ENCODE measurements around the gene FRRS1. TPM values are rescaled to one million over a fixed set of nuclear protein-coding genes. Genes with fewer than 3 reads are reported as not detected.

FRRS1 gene
- polyA plus RNA-seq, 2 of the 4 experiments (the other 2 are of a cell fraction), result 2.4 to 4.9 TPM

DNA sequence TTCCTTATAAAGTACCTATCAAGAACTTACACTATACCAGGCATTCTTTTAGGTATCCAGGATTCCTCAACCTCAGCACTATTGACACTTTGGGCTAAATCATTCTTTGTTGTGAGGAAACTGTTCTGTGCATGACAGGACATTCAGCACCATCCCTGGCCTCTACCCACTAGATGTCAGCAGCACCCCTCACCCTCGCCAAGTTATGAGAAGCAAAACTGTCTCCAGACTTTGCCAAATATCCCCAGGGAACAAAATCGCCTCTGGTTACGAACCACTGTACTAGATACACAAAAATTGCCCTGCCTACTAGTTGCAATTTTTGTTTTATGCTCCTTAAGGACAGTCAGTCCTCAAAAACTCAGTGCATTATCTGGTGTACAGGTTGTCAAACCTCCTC is 84.9 kb downstream of the FRRS1 start:
- no peak overlapping the region for H3K4me3 ChIP-seq
- ChIA-PET CTCF (no interaction called here), POLR2A (no interaction called here)
- ATAC-seq (peak in 1 of 2 experiments; percentile 60; a peak in 3 of 6 replicates), DNase-seq (ENCODE audit: low read depth in 1 of 2, low spot score in 1 of 2) (no peak), FAIRE-seq (no peak)
- TF ChIP-seq RNF2 (IDR thresholded peaks at IDR 0.05; ENCODE audit: borderline replicate concordance, low read depth) (no peak), POLR2AphosphoS2 (conservative IDR thresholded peaks at IDR 0.05; ENCODE audit: low read length) (no peak), RAD21 (conservative IDR thresholded peaks at IDR 0.05 in 1 of 2, IDR thresholded peaks at IDR 0.05 in 1 of 2) (0 out of 5 replicates have a peak, but pooled peaks of 1 of the 2 experiments have one; percentile 5), EP300 (IDR thresholded peaks at IDR 0.05) (no peak), EHF (CRISPR knock-in tag; IDR thresholded peaks at IDR 0.05) (no peak)
- TF ChIP-seq, protein P1, sequence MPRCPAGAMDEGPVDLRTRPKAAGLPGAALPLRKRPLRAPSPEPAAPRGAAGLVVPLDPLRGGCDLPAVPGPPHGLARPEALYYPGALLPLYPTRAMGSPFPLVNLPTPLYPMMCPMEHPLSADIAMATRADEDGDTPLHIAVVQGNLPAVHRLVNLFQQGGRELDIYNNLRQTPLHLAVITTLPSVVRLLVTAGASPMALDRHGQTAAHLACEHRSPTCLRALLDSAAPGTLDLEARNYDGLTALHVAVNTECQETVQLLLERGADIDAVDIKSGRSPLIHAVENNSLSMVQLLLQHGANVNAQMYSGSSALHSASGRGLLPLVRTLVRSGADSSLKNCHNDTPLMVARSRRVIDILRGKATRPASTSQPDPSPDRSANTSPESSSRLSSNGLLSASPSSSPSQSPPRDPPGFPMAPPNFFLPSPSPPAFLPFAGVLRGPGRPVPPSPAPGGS (IDR thresholded peaks at IDR 0.05), result no peak
- TF ChIP-seq, protein P2, sequence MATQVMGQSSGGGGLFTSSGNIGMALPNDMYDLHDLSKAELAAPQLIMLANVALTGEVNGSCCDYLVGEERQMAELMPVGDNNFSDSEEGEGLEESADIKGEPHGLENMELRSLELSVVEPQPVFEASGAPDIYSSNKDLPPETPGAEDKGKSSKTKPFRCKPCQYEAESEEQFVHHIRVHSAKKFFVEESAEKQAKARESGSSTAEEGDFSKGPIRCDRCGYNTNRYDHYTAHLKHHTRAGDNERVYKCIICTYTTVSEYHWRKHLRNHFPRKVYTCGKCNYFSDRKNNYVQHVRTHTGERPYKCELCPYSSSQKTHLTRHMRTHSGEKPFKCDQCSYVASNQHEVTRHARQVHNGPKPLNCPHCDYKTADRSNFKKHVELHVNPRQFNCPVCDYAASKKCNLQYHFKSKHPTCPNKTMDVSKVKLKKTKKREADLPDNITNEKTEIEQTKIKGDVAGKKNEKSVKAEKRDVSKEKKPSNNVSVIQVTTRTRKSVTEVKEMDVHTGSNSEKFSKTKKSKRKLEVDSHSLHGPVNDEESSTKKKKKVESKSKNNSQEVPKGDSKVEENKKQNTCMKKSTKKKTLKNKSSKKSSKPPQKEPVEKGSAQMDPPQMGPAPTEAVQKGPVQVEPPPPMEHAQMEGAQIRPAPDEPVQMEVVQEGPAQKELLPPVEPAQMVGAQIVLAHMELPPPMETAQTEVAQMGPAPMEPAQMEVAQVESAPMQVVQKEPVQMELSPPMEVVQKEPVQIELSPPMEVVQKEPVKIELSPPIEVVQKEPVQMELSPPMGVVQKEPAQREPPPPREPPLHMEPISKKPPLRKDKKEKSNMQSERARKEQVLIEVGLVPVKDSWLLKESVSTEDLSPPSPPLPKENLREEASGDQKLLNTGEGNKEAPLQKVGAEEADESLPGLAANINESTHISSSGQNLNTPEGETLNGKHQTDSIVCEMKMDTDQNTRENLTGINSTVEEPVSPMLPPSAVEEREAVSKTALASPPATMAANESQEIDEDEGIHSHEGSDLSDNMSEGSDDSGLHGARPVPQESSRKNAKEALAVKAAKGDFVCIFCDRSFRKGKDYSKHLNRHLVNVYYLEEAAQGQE (IDR thresholded peaks at IDR 0.05), result no peak
- WGBS (ENCODE audit: missing lambda C conversion rate), result 64% methylated on average over 3 of the region's 3 CpGs
- H3K4me1 ChIP-seq, result peaks cover 15% of the 10 kb centered on the region; the same call in 2 of the 3 replicates
- no peaks in the 10 kb centered on the region for H3K9me3 ChIP-seq
- no peak overlapping the region for H3K4me2 ChIP-seq
- 0 out of 6 replicates have a peak overlapping the region, but pooled peaks of 1 of the 2 experiments have one; percentile 39 for H3K27ac ChIP-seq

DNA sequence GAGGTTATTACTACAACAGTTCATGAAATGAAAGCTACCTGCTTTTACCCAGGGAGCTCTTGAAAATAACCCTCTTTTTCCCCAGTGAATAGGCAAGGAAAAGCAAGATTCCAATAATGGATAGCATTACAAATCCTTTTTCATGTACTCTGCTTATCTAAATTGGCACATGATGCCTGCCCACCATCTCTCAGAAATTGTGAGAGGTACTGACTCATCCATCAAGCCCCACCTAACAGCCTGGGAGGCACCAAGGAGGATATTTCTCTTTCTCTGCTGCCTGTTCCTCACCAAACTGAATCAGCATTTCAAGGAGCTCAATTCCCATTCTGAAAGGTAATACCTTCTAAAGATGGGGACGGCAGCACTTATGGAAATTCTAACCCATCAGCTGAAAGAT is 86.2 kb downstream of the FRRS1 start:
- CTCF ChIA-PET, result interaction anchor here (1.0 to 1.5 kb wide), 2 partner anchors 12 to 198 kb away, joined by 3 read pairs; no protein-coding TSS in a partner anchor
- Histone ChIP-seq H3K27ac (no peak overlapping the region), H3K4me3 (no peak overlapping the region), H3K4me2 (no peak overlapping the region), H3K9me3 (no peaks in the 10 kb centered on the region), H3K4me1 (peaks cover 9% of the 10 kb centered on the region; the same call in 1 of the 3 replicates)
- FAIRE-seq (no peak), ATAC-seq (no peak), DNase-seq (ENCODE audit: low read depth in 1 of 2, low spot score in 1 of 2) (no peak)
- POLR2A ChIA-PET, result no interaction called here
- TF ChIP-seq, protein P3, sequence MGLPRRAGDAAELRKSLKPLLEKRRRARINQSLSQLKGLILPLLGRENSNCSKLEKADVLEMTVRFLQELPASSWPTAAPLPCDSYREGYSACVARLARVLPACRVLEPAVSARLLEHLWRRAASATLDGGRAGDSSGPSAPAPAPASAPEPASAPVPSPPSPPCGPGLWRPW (IDR thresholded peaks at IDR 0.05), result no peak
- TF ChIP-seq ZC3H11A (IDR thresholded peaks at IDR 0.05) (no peak), HOXB13 (CRISPR knock-in tag; IDR thresholded peaks at IDR 0.05; ENCODE audit: low read depth) (no peak), ZFP36 (IDR thresholded peaks at IDR 0.05; ENCODE audit: borderline replicate concordance, partially characterized antibody) (no peak), HEYL (CRISPR knock-in tag; IDR thresholded peaks at IDR 0.05) (no peak), MAFK (IDR thresholded peaks at IDR 0.05; ENCODE audit: partially characterized antibody) (no peak), GATA3 (IDR thresholded peaks at IDR 0.05; ENCODE audit: borderline replicate concordance) (no peak), FOXS1 (CRISPR knock-in tag; IDR thresholded peaks at IDR 0.05) (no peak), PHF8 (IDR thresholded peaks at IDR 0.05; ENCODE audit: borderline replicate concordance, low read depth) (no peak), ESRRA (IDR thresholded peaks at IDR 0.05; ENCODE audit: borderline replicate concordance, low read length) (no peak), HOXA7 (CRISPR knock-in tag; IDR thresholded peaks at IDR 0.05) (no peak), MYC (IDR thresholded peaks at IDR 0.05; ENCODE audit: borderline replicate concordance, low read length) (no peak)
- TF ChIP-seq, protein P4, sequence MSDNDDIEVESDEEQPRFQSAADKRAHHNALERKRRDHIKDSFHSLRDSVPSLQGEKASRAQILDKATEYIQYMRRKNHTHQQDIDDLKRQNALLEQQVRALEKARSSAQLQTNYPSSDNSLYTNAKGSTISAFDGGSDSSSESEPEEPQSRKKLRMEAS (IDR thresholded peaks at IDR 0.05), result no peak
- 55% methylated on average over 1 of the region's 1 CpG for WGBS (ENCODE audit: missing lambda C conversion rate)

Measured in A549 (cell line).